ENCODE data around the gene IZUMO4. TPM values are rescaled to one million over a fixed set of nuclear protein-coding genes. Genes with fewer than 3 reads are reported as not detected.
A peak's percentile ranks its signal among the peaks of the same experiment; 100 is the strongest.

Gene IZUMO4
- total RNA-seq, 3 donors from 2014 or later, result 3.6 to 12.8 (median 3.7) TPM

- DNase-seq (ENCODE audit: low spot score in 2 of 2), result no peak
- Histone ChIP-seq H3K4me1 (peaks cover 44 to 47% of the 10 kb centered on the region in 2 donors), H3K27me3 (no peaks in the 10 kb centered on the region), H3K36me3 (no peaks in the 10 kb centered on the region), H3K4me3 (peak overlapping the region; percentile 95 to 97 (median 97)), H3K27ac (peak overlapping the region; percentile 98), H3K9me3 (no peaks in the 10 kb centered on the region)
- TF ChIP-seq POLR2A (IDR thresholded peaks at IDR 0.05) (no peak), POLR2AphosphoS5 (IDR thresholded peaks at IDR 0.05) (no peak), CTCF (IDR thresholded peaks at IDR 0.05) (no peak)
- intact Hi-C loops (cut with DNase I; ENCODE audit: low total_unique reads), result no loop called here
These were observed 44.7 kb upstream of the IZUMO4 start for GRCh38 chr19:2051773-2052704.

- H3K9me3 ChIP-seq, result no peaks in the 10 kb centered on the region
- H3K4me3 ChIP-seq, result no peak overlapping the region
- no peaks in the 10 kb centered on the region for H3K27me3 ChIP-seq
- no peaks in the 10 kb centered on the region for H3K36me3 ChIP-seq
- DNase-seq (ENCODE audit: low spot score in 2 of 2), result no peak
- peak overlapping the region; percentile 73 to 98 for H3K27ac ChIP-seq
- H3K4me1 ChIP-seq, result peaks cover 27 to 33% of the 10 kb centered on the region in 2 donors
- TF ChIP-seq POLR2A (IDR thresholded peaks at IDR 0.05), result no peak
- peak in 2 of 3 donors; percentile 16 to 30 for TF ChIP-seq POLR2AphosphoS5 (IDR thresholded peaks at IDR 0.05)
- intact Hi-C loops (cut with DNase I; ENCODE audit: low total_unique reads), result no loop called here
These were observed 42.9 kb upstream of the IZUMO4 start for GRCh38 chr19:2053601-2054389.

GRCh38 chr19:2054763-2055162, 42.0 kb upstream of the IZUMO4 start:
- DNase-seq (ENCODE audit: low spot score in 2 of 2), result no peak
- TF ChIP-seq CTCF (IDR thresholded peaks at IDR 0.05), result no peak
- no peak for TF ChIP-seq POLR2AphosphoS5 (IDR thresholded peaks at IDR 0.05)
- TF ChIP-seq POLR2A (IDR thresholded peaks at IDR 0.05), result no peak
- no peaks in the 10 kb centered on the region for H3K27me3 ChIP-seq
- H3K9me3 ChIP-seq, result no peaks in the 10 kb centered on the region
- peak overlapping the region; percentile 70 to 98 for H3K27ac ChIP-seq
- intact Hi-C loops (cut with DNase I; ENCODE audit: low total_unique reads), result no loop called here
- H3K36me3 ChIP-seq, result no peaks in the 10 kb centered on the region
- H3K4me3 ChIP-seq, result no peak overlapping the region
- peaks cover 25 to 36% of the 10 kb centered on the region in 2 donors for H3K4me1 ChIP-seq

- intact Hi-C loops (cut with DNase I; ENCODE audit: low total_unique reads), result no loop called here
- no peak for TF ChIP-seq CTCF (IDR thresholded peaks at IDR 0.05)
- peak in 2 of 3 donors; percentile 61 to 62 for TF ChIP-seq POLR2AphosphoS5 (IDR thresholded peaks at IDR 0.05)
- peak; percentile 24 for TF ChIP-seq POLR2A (IDR thresholded peaks at IDR 0.05)
- peak in 1 of 2 donors; percentile 63 for DNase-seq (ENCODE audit: low spot score in 2 of 2)
- H3K9me3 ChIP-seq, result no peaks in the 10 kb centered on the region
- H3K27me3 ChIP-seq, result no peaks in the 10 kb centered on the region
- H3K36me3 ChIP-seq, result no peaks in the 10 kb centered on the region
- peak overlapping the region; percentile 48 to 77 (median 58) for H3K4me3 ChIP-seq
- H3K4me1 ChIP-seq, result peaks cover 30 to 47% of the 10 kb centered on the region in 2 donors
- H3K27ac ChIP-seq, result peak overlapping the region; percentile 99 to 100
These were observed 40.5 kb upstream of the IZUMO4 start for GRCh38 chr19:2055931-2056836.

- intact Hi-C loops (cut with DNase I; ENCODE audit: low total_unique reads), result no loop called here
- Histone ChIP-seq H3K9me3 (no peaks in the 10 kb centered on the region), H3K4me1 (peaks cover 25 to 43% of the 10 kb centered on the region in 2 donors), H3K4me3 (peak overlapping the region in 1 of 3 donors; percentile 77), H3K27me3 (no peaks in the 10 kb centered on the region), H3K36me3 (no peaks in the 10 kb centered on the region), H3K27ac (peak overlapping the region; percentile 99 to 100)
- TF ChIP-seq POLR2A (IDR thresholded peaks at IDR 0.05) (no peak), CTCF (IDR thresholded peaks at IDR 0.05) (no peak), POLR2AphosphoS5 (IDR thresholded peaks at IDR 0.05) (no peak)
- no peak for DNase-seq (ENCODE audit: low spot score in 2 of 2)
These were observed 39.9 kb upstream of the IZUMO4 start for GRCh38 chr19:2056837-2057192.
